Measurements from ENCODE around the gene CPXM2. TPM values are rescaled to one million over a fixed set of nuclear protein-coding genes. Genes with fewer than 3 reads are reported as not detected.
A peak's percentile ranks its signal among the peaks of the same experiment; 100 is the strongest.

The CPXM2 gene
- total RNA-seq, 1 donor from 2014 or later, result 0.14 TPM

GRCh38 chr10:123878666-123879303 is 12.8 kb downstream of the CPXM2 start:
- Mint-ChIP-seq H3K9me3 (ENCODE audit: low read depth) (no peaks in the 10 kb centered on the region), H3K27ac (no peak overlapping the region), H3K36me3 (ENCODE audit: insufficient read depth) (no peaks in the 10 kb centered on the region), H3K27me3 (peaks cover 2% of the 10 kb centered on the region), H3K4me3 (ENCODE audit: low read depth) (no peak overlapping the region), H3K4me1 (ENCODE audit: low read depth) (peaks cover 2% of the 10 kb centered on the region)
- no peak for DNase-seq (ENCODE audit: low spot score, unreplicated experiment)
- no peak for TF ChIP-seq CTCF (IDR thresholded peaks at IDR 0.05; ENCODE audit: unreplicated experiment)

- Mint-ChIP-seq H3K9me3 (ENCODE audit: low read depth) (peaks cover 6% of the 10 kb centered on the region), H3K4me1 (ENCODE audit: low read depth) (no peaks in the 10 kb centered on the region), H3K4me3 (ENCODE audit: low read depth) (no peak overlapping the region), H3K27me3 (peaks cover 20% of the 10 kb centered on the region), H3K36me3 (ENCODE audit: insufficient read depth) (no peaks in the 10 kb centered on the region), H3K27ac (no peak overlapping the region)
- no peak for TF ChIP-seq CTCF (IDR thresholded peaks at IDR 0.05; ENCODE audit: unreplicated experiment)
- no peak for DNase-seq (ENCODE audit: low spot score, unreplicated experiment)
These were observed 21.3 kb downstream of the CPXM2 start for GRCh38 chr10:123870260-123870659.

GRCh38 chr10:123869020-123869414 is 22.6 kb downstream of the CPXM2 start:
- Mint-ChIP-seq H3K36me3 (ENCODE audit: insufficient read depth) (no peaks in the 10 kb centered on the region), H3K27me3 (peaks cover 20% of the 10 kb centered on the region), H3K9me3 (ENCODE audit: low read depth) (peaks cover 6% of the 10 kb centered on the region), H3K4me3 (ENCODE audit: low read depth) (no peak overlapping the region), H3K27ac (no peak overlapping the region), H3K4me1 (ENCODE audit: low read depth) (no peaks in the 10 kb centered on the region)
- no peak for TF ChIP-seq CTCF (IDR thresholded peaks at IDR 0.05; ENCODE audit: unreplicated experiment)
- no peak for DNase-seq (ENCODE audit: low spot score, unreplicated experiment)

DNA sequence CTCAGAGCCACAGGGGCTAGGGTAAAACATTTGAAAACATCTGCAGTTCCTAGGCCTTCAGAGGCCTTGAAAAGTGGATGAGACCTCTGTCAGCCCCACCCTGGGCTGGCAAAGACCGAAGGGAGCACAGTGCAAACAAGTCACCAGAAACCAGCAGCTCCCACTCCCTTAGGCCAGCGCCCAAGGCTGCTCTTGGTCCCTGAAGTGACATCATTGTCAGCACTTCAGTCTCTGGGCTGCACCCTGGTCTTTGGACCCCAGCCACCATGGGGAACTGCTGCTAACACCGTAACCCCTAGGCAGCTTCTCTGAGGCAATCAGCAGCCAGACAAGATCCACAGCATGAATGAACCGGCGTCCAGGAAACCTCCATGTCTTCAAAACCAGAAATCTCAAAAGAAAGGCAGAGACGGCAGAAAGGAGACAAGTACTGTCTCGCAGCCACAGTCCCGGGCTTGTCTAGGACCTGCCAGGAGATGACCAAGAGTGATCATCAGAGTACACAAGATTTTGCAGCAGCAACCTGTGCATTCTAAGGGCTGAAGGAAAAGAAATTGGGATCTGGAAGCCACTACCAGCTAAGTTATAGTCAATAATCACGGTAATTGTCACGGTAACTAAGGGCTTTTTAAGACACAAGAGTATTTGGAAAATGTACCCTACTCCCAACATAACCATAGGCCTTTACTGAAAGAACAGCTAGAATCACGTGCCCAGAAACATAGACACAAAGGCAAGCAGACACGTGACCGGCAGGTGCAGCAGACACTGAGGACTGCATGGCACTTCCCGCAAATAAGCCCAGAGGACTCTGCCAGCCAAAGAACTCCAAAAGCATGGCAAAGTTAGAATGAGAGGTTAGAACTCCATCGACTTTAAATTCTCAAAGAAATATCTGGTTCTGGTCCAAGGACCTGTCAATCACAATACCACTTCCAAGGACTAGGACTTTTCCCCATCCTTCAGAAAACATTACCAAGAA is 23.3 kb downstream of the CPXM2 start:
- Mint-ChIP-seq H3K4me1 (ENCODE audit: low read depth) (no peaks in the 10 kb centered on the region), H3K27ac (no peak overlapping the region), H3K36me3 (ENCODE audit: insufficient read depth) (no peaks in the 10 kb centered on the region), H3K4me3 (ENCODE audit: low read depth) (no peak overlapping the region), H3K9me3 (ENCODE audit: low read depth) (peaks cover 6% of the 10 kb centered on the region), H3K27me3 (peaks cover 20% of the 10 kb centered on the region)
- no peak for DNase-seq (ENCODE audit: low spot score, unreplicated experiment)
- TF ChIP-seq CTCF (IDR thresholded peaks at IDR 0.05; ENCODE audit: unreplicated experiment), result no peak

- H3K27ac Mint-ChIP-seq, result peak overlapping the region; percentile 26
- no peaks in the 10 kb centered on the region for H3K4me1 Mint-ChIP-seq (ENCODE audit: low read depth)
- no peak for DNase-seq (ENCODE audit: low spot score, unreplicated experiment)
- H3K36me3 Mint-ChIP-seq (ENCODE audit: insufficient read depth), result no peaks in the 10 kb centered on the region
- H3K27me3 Mint-ChIP-seq, result peaks cover 27% of the 10 kb centered on the region
- H3K9me3 Mint-ChIP-seq (ENCODE audit: low read depth), result no peaks in the 10 kb centered on the region
- H3K4me3 Mint-ChIP-seq (ENCODE audit: low read depth), result no peak overlapping the region
- TF ChIP-seq CTCF (IDR thresholded peaks at IDR 0.05; ENCODE audit: unreplicated experiment), result no peak
These were observed 25.7 kb downstream of the CPXM2 start for GRCh38 chr10:123865880-123866279.
